Measurements from ENCODE around the gene ARRDC1.

ARRDC1 gene

DNA sequence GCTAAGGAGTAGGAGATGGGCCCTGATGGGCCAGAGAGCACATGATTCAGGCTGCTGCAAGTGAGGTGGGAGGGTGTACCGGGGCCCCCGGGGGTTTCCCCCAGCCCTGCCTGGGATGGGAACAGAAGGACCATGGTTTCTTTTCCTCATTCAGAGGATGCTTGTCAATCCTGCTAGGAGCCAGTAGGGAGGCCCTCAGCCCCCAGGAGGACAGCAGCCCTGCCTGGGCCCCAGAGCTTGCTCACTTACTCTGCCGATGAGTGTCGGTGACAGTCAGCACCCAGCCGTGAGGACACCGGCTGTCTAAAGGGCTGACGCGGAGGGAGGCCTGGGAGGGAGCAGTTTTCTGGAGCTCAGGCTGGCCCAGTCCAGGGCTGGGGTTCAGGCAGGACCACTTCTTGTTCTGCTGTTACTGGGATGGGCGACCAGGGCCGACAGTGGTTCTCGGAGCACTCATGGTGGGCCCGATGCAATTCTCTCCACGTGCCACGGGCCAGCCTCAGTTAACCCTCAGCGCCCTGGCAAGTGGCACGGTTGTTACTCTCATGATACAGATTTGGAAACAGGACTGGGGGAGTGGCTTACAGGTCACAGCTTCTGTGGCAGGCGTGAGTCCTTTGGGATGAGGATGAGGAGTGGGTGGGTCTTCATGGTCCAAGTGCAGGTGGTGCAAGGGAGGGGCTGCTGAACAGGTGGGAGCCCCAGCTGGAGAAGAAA lies 1.8 kb downstream of the ARRDC1 start (continued):
- TF ChIP-seq, protein P1, sequence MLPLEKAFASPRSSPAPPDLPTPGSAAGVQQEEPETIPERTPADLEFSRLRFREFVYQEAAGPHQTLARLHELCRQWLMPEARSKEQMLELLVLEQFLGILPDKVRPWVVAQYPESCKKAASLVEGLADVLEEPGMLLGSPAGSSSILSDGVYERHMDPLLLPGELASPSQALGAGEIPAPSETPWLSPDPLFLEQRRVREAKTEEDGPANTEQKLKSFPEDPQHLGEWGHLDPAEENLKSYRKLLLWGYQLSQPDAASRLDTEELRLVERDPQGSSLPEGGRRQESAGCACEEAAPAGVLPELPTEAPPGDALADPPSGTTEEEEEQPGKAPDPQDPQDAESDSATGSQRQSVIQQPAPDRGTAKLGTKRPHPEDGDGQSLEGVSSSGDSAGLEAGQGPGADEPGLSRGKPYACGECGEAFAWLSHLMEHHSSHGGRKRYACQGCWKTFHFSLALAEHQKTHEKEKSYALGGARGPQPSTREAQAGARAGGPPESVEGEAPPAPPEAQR (tag by site-specific recombination; IDR thresholded peaks at IDR 0.05) = no peak
- TF ChIP-seq WT1 (tag by site-specific recombination; IDR thresholded peaks at IDR 0.05) (0 out of 2 replicates have a peak, but pooled peaks have one; percentile 21), ZXDB (tag by site-specific recombination; IDR thresholded peaks at IDR 0.05) (no peak), ZNF37A (tag by site-specific recombination; IDR thresholded peaks at IDR 0.05) (no peak), ZNF202 (tag by site-specific recombination; IDR thresholded peaks at IDR 0.05; ENCODE audit: borderline replicate concordance) (no peak), MYNN (tag by site-specific recombination; IDR thresholded peaks at IDR 0.05; ENCODE audit: borderline replicate concordance) (no peak), BCL11A (tag by site-specific recombination; IDR thresholded peaks at IDR 0.05; ENCODE audit: low read depth) (no peak), KLF16 (tag by site-specific recombination; IDR thresholded peaks at IDR 0.05) (no peak), ZNF529 (tag by site-specific recombination; IDR thresholded peaks at IDR 0.05; ENCODE audit: insufficient replicate concordance) (no peak), ZNF2 (tag by site-specific recombination; IDR thresholded peaks at IDR 0.05) (no peak), ZNF311 (tag by site-specific recombination; IDR thresholded peaks at IDR 0.05; ENCODE audit: borderline replicate concordance) (no peak), IKZF3 (tag by site-specific recombination; IDR thresholded peaks at IDR 0.05) (no peak), ZNF350 (tag by site-specific recombination; IDR thresholded peaks at IDR 0.05) (no peak), KLF1 (tag by site-specific recombination; IDR thresholded peaks at IDR 0.05) (no peak), ZNF623 (tag by site-specific recombination; IDR thresholded peaks at IDR 0.05) (no peak), MZF1 (tag by site-specific recombination; IDR thresholded peaks at IDR 0.05; ENCODE audit: borderline replicate concordance) (no peak), ZNF426 (tag by site-specific recombination; IDR thresholded peaks at IDR 0.05) (no peak), ZNF175 (tag by site-specific recombination; IDR thresholded peaks at IDR 0.05) (no peak), ZNF394 (tag by site-specific recombination; IDR thresholded peaks at IDR 0.05; ENCODE audit: borderline replicate concordance) (no peak), ZNF341 (tag by site-specific recombination; IDR thresholded peaks at IDR 0.05; ENCODE audit: low read depth) (peak; percentile 32; the same call in 1 of the 2 replicates), ZFP37 (tag by site-specific recombination; IDR thresholded peaks at IDR 0.05) (no peak), BCL11B (tag by site-specific recombination; IDR thresholded peaks at IDR 0.05; ENCODE audit: low read depth) (no peak), SALL2 (tag by site-specific recombination; IDR thresholded peaks at IDR 0.05; ENCODE audit: borderline replicate concordance) (no peak), ZNF621 (tag by site-specific recombination; IDR thresholded peaks at IDR 0.05) (no peak), ZFP69B (tag by site-specific recombination; IDR thresholded peaks at IDR 0.05) (peak; percentile 66; the same call in 1 of the 2 replicates), ZNF571 (tag by site-specific recombination; IDR thresholded peaks at IDR 0.05) (no peak), ZNF155 (tag by site-specific recombination; IDR thresholded peaks at IDR 0.05) (no peak), ZNF473 (tag by site-specific recombination; IDR thresholded peaks at IDR 0.05) (no peak), REPIN1 (tag by site-specific recombination; IDR thresholded peaks at IDR 0.05; ENCODE audit: low read depth) (no peak), HOXC10 (CRISPR knock-in tag; IDR thresholded peaks at IDR 0.05) (no peak), ZNF133 (tag by site-specific recombination; IDR thresholded peaks at IDR 0.05) (no peak)
- TF ChIP-seq, protein P2, sequence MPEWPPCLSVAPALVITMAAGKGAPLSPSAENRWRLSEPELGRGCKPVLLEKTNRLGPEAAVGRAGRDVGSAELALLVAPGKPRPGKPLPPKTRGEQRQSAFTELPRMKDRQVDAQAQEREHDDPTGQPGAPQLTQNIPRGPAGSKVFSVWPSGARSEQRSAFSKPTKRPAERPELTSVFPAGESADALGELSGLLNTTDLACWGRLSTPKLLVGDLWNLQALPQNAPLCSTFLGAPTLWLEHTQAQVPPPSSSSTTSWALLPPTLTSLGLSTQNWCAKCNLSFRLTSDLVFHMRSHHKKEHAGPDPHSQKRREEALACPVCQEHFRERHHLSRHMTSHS (tag by site-specific recombination; IDR thresholded peaks at IDR 0.05) = no peak
- TF ChIP-seq, protein P3, sequence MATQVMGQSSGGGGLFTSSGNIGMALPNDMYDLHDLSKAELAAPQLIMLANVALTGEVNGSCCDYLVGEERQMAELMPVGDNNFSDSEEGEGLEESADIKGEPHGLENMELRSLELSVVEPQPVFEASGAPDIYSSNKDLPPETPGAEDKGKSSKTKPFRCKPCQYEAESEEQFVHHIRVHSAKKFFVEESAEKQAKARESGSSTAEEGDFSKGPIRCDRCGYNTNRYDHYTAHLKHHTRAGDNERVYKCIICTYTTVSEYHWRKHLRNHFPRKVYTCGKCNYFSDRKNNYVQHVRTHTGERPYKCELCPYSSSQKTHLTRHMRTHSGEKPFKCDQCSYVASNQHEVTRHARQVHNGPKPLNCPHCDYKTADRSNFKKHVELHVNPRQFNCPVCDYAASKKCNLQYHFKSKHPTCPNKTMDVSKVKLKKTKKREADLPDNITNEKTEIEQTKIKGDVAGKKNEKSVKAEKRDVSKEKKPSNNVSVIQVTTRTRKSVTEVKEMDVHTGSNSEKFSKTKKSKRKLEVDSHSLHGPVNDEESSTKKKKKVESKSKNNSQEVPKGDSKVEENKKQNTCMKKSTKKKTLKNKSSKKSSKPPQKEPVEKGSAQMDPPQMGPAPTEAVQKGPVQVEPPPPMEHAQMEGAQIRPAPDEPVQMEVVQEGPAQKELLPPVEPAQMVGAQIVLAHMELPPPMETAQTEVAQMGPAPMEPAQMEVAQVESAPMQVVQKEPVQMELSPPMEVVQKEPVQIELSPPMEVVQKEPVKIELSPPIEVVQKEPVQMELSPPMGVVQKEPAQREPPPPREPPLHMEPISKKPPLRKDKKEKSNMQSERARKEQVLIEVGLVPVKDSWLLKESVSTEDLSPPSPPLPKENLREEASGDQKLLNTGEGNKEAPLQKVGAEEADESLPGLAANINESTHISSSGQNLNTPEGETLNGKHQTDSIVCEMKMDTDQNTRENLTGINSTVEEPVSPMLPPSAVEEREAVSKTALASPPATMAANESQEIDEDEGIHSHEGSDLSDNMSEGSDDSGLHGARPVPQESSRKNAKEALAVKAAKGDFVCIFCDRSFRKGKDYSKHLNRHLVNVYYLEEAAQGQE (tag by site-specific recombination; IDR thresholded peaks at IDR 0.05) = peak; percentile 39; the same call in 1 of the 2 replicates
- TF ChIP-seq, protein P4, sequence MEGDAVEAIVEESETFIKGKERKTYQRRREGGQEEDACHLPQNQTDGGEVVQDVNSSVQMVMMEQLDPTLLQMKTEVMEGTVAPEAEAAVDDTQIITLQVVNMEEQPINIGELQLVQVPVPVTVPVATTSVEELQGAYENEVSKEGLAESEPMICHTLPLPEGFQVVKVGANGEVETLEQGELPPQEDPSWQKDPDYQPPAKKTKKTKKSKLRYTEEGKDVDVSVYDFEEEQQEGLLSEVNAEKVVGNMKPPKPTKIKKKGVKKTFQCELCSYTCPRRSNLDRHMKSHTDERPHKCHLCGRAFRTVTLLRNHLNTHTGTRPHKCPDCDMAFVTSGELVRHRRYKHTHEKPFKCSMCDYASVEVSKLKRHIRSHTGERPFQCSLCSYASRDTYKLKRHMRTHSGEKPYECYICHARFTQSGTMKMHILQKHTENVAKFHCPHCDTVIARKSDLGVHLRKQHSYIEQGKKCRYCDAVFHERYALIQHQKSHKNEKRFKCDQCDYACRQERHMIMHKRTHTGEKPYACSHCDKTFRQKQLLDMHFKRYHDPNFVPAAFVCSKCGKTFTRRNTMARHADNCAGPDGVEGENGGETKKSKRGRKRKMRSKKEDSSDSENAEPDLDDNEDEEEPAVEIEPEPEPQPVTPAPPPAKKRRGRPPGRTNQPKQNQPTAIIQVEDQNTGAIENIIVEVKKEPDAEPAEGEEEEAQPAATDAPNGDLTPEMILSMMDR (tag by site-specific recombination; IDR thresholded peaks at IDR 0.05) = no peak
